EL (cell line): Measurements from ENCODE around the gene LYRM2.

Experiments
- DNase-seq: peaks from one replicate; pipeline ENCODE4 v3.0.0-alpha.2; 2016

The LYRM2 gene

GRCh38 chr6:89590133-89590532, 48.4 kb downstream of the LYRM2 start:
- no peak for DNase-seq

GRCh38 chr6:89589297-89590025, 49.1 kb downstream of the LYRM2 start:
- DNase-seq, result no peak

GRCh38 chr6:89585154-89585553, 53.4 kb downstream of the LYRM2 start:
- DNase-seq, result no peak

- no peak for DNase-seq
Observed at GRCh38 chr6:89584539-89584938, 54.0 kb downstream of the LYRM2 start.

GRCh38 chr6:89583559-89583958, 55.0 kb downstream of the LYRM2 start:
- DNase-seq, result no peak

GRCh38 chr6:89582669-89583325, 55.8 kb downstream of the LYRM2 start:
- no peak for DNase-seq

GRCh38 chr6:89581689-89582088, 56.9 kb downstream of the LYRM2 start:
- DNase-seq, result no peak

- DNase-seq, result no peak
Observed at GRCh38 chr6:89580997-89581666, 57.4 kb downstream of the LYRM2 start.

- no peak for DNase-seq
Observed at GRCh38 chr6:89575562-89575960, 63.0 kb downstream of the LYRM2 start.

GRCh38 chr6:89574910-89575561, 63.5 kb downstream of the LYRM2 start:
- DNase-seq, result no peak

- DNase-seq, result no peak
Observed at GRCh38 chr6:89567630-89568390, 70.7 kb downstream of the LYRM2 start.

GRCh38 chr6:89566930-89567629, 71.5 kb downstream of the LYRM2 start:
- DNase-seq, result no peak

GRCh38 chr6:89566008-89566800, 72.3 kb downstream of the LYRM2 start:
- no peak for DNase-seq

- DNase-seq, result no peak
Observed at GRCh38 chr6:89564752-89565427, 73.7 kb downstream of the LYRM2 start.

GRCh38 chr6:89563866-89564265, 74.7 kb downstream of the LYRM2 start:
- no peak for DNase-seq

GRCh38 chr6:89562093-89562973, 76.2 kb downstream of the LYRM2 start:
- no peak for DNase-seq

GRCh38 chr6:89559487-89559886, 79.1 kb downstream of the LYRM2 start:
- no peak for DNase-seq

GRCh38 chr6:89555806-89556205, 82.7 kb downstream of the LYRM2 start:
- DNase-seq, result no peak

- no peak for DNase-seq
Observed at GRCh38 chr6:89555031-89555430, 83.5 kb downstream of the LYRM2 start.

- no peak for DNase-seq
Observed at GRCh38 chr6:89554106-89554505, 84.4 kb downstream of the LYRM2 start.
